H1 (cell line): ENCODE measurements around the gene CLEC2A. TPM values are rescaled to one million over a fixed set of nuclear protein-coding genes. Genes with fewer than 3 reads are reported as not detected.

Experiments
- CTCF ChIA-PET: fragments of 300-600 bp; sonication (Branson Sonifier 250); formaldehyde crosslinking; loops from one replicate; lab custom pipeline; 2021; ENCODE audit not compliant: partially characterized antibody; lab: Charles Lee
- POLR2A ChIA-PET: fragments of 300-600 bp; sonication (Branson Sonifier 250); formaldehyde crosslinking; loops from one replicate; lab custom pipeline; 2021; ENCODE audit warnings: inconsistent platforms; ENCODE audit not compliant: partially characterized antibody; lab: Charles Lee
- DNase-seq, 2 experiments: peaks; one replicate each; pipeline versions ENCODE4 v3.0.0 to v3.0.0-alpha.2; 2010 to 2022; ENCODE audit warnings: low spot score in 2 of 2, low read depth in 1 of 2, mixed read lengths in 1 of 2
- FAIRE-seq: peaks from 2 replicates; lab custom pipeline; 2011; peaks lifted over from hg19 to GRCh38; lab: Jason Lieb, UNC
- H2AFZ ChIP-seq: 2 replicates; pipeline ENCODE4 v1.8.1; 2012; ENCODE audit warnings: low read length, inconsistent platforms
- H2AK5ac ChIP-seq: 2 replicates; pipeline ENCODE4 v1.6.1; 2013; ENCODE audit warnings: low read depth, low read length
- H2BK120ac ChIP-seq: replicated peaks from 2 replicates; pipeline ENCODE3; 2013; ENCODE audit warnings: low read depth, low read length, inconsistent platforms
- H2BK12ac ChIP-seq: 2 replicates; pipeline ENCODE4 v1.6.1; 2013; ENCODE audit warnings: low read depth, low read length
- H2BK15ac ChIP-seq: 2 replicates; pipeline ENCODE4 v1.6.1; 2013; ENCODE audit warnings: low read length
- H2BK20ac ChIP-seq: 2 replicates; pipeline ENCODE4 v1.6.1; 2013; ENCODE audit warnings: low read length
- H2BK5ac ChIP-seq: 2 replicates; pipeline ENCODE4 v1.6.1; 2013; ENCODE audit warnings: low read depth, low read length
- H3K14ac ChIP-seq: 2 replicates; pipeline ENCODE4 v1.6.1; 2013; ENCODE audit warnings: inconsistent platforms; ENCODE audit not compliant: insufficient read length
- H3K18ac ChIP-seq: 2 replicates; pipeline ENCODE4 v1.6.1; 2013; ENCODE audit warnings: low read length; ENCODE audit errors: extremely low read depth
- H3K23ac ChIP-seq: 2 replicates; pipeline ENCODE4 v1.6.1; 2013; ENCODE audit warnings: inconsistent platforms; ENCODE audit not compliant: insufficient read length
- H3K23me2 ChIP-seq: 2 replicates; pipeline ENCODE4 v1.6.1; 2013; ENCODE audit warnings: low read depth, low read length
- H3K27ac ChIP-seq: 2 replicates; pipeline ENCODE4 v1.6.1; 2011; ENCODE audit warnings: low read depth, low read length, inconsistent platforms
- H3K27me3 ChIP-seq, 4 experiments: replicated peaks in 1 of 4; 1 replicate in 1 of 4; 2 replicates in 3 of 4; pipeline versions ENCODE4 v1.6.1 to v1.8.1; 2011 to 2013; ENCODE audit warnings: low read length in 3 of 4, mild to moderate bottlenecking in 3 of 4, inconsistent platforms in 2 of 4, mixed read lengths in 2 of 4, moderate library complexity in 1 of 4; ENCODE audit not compliant: control insufficient read depth in 3 of 4, insufficient read depth in 3 of 4; ENCODE audit errors: extremely low read depth in 1 of 4
- H3K36me3 ChIP-seq, 4 experiments: 2 replicates each; pipeline versions ENCODE4 v1.6.1 to v1.8.1; 2011 to 2013; ENCODE audit warnings: mild to moderate bottlenecking in 4 of 4, low read length in 3 of 4, moderate library complexity in 2 of 4, control low read depth in 1 of 4, inconsistent platforms in 1 of 4; ENCODE audit not compliant: insufficient read depth in 4 of 4, control insufficient read depth in 2 of 4
- H3K4ac ChIP-seq: replicated peaks from 2 replicates; pipeline ENCODE3; 2013; ENCODE audit warnings: low read length, low read depth, mixed read lengths, inconsistent platforms; ENCODE audit not compliant: insufficient read length
- H3K4me1 ChIP-seq, 4 experiments: replicated peaks in 1 of 4; 1 replicate in 1 of 4; 2 replicates in 3 of 4; pipeline versions ENCODE4 v1.6.1 to v1.8.1; 2011 to 2013; ENCODE audit warnings: low read length in 3 of 4, inconsistent platforms in 2 of 4, mixed read lengths in 1 of 4; ENCODE audit not compliant: insufficient read depth in 4 of 4, control insufficient read depth in 3 of 4
- H3K4me2 ChIP-seq, 2 experiments: 2 replicates each; pipeline versions ENCODE4 v1.6.1 to v1.8.1; 2011 to 2013; ENCODE audit warnings: low read depth in 2 of 2, low read length in 2 of 2, control low read depth in 1 of 2, inconsistent platforms in 1 of 2, mild to moderate bottlenecking in 1 of 2; ENCODE audit not compliant: insufficient read depth in 1 of 2
- H3K4me3 ChIP-seq, 4 experiments: fragments of 200-600, 300-600 bp in 1 of 4; sonication (generic), shearing (Covaris generic), sonication (Bioruptor Twin) in 1 of 4; 2 replicates each; pipeline versions ENCODE4 v1.5.1 to v1.8.1; 2011 to 2016; ENCODE audit warnings: low read length in 4 of 4, low read depth in 3 of 4, control low read depth in 2 of 4, inconsistent platforms in 2 of 4, mild to moderate bottlenecking in 2 of 4, mixed read lengths in 1 of 4, moderate library complexity in 1 of 4; ENCODE audit not compliant: insufficient read depth in 2 of 4; ENCODE audit errors: extremely low read depth in 1 of 4
- H3K56ac ChIP-seq: replicated peaks from 2 replicates; pipeline ENCODE3; 2013; ENCODE audit warnings: low read depth, mild to moderate bottlenecking, mixed read lengths, low read length, inconsistent platforms; ENCODE audit not compliant: insufficient read length
- H3K79me1 ChIP-seq: 2 replicates; pipeline ENCODE4 v1.6.1; 2013; ENCODE audit warnings: low read depth, low read length, control low read depth
- H3K79me2 ChIP-seq, 2 experiments: 2 replicates each; pipeline versions ENCODE4 v1.6.1 to v1.8.1; 2012 to 2013; ENCODE audit warnings: low read length in 2 of 2, mild to moderate bottlenecking in 2 of 2, inconsistent platforms in 1 of 2; ENCODE audit not compliant: insufficient read depth in 2 of 2, control insufficient read depth in 1 of 2
- H3K9ac ChIP-seq, 4 experiments: replicated peaks in 1 of 4; 1 replicate in 1 of 4; 2 replicates in 3 of 4; pipeline versions ENCODE4 v1.6.1 to v1.8.1; 2011 to 2013; ENCODE audit warnings: low read depth in 3 of 4, low read length in 3 of 4, control low read depth in 2 of 4, mild to moderate bottlenecking in 2 of 4, moderate library complexity in 2 of 4, inconsistent platforms in 1 of 4; ENCODE audit errors: extremely low read depth in 1 of 4
- H3K9me3 ChIP-seq, 2 experiments: 2 replicates each; pipeline versions ENCODE4 v1.6.1 to v1.8.1; 2012 to 2013; ENCODE audit warnings: mild to moderate bottlenecking in 2 of 2, moderate library complexity in 2 of 2, control low read depth in 1 of 2, inconsistent platforms in 1 of 2, low read depth in 1 of 2, low read length in 1 of 2, mixed read lengths in 1 of 2; ENCODE audit not compliant: insufficient read depth in 2 of 2
- H4K20me1 ChIP-seq, 2 experiments: replicated peaks in 1 of 2; 2 replicates each; pipeline versions ENCODE3 to v1.8.1; 2011 to 2013; ENCODE audit warnings: inconsistent platforms in 2 of 2, low read length in 2 of 2, mild to moderate bottlenecking in 1 of 2; ENCODE audit not compliant: insufficient read depth in 2 of 2, control insufficient read depth in 1 of 2
- H4K5ac ChIP-seq: 2 replicates; pipeline ENCODE4 v1.6.1; 2013; ENCODE audit warnings: low read length, low read depth, mixed read lengths, inconsistent platforms; ENCODE audit not compliant: insufficient read length
- H4K8ac ChIP-seq: 2 replicates; pipeline ENCODE4 v1.8.0; 2013; ENCODE audit warnings: mild to moderate bottlenecking, moderate library complexity, low read length, inconsistent platforms; ENCODE audit not compliant: insufficient read depth; ENCODE audit errors: extremely low read depth
- H4K91ac ChIP-seq: replicated peaks from 2 replicates; pipeline ENCODE3; 2013; ENCODE audit warnings: low read length, mixed read lengths, inconsistent platforms; ENCODE audit not compliant: insufficient read length
- ATF3 ChIP-seq: IDR thresholded peaks from 2 replicates; pipeline ENCODE4 v1.6.1; 2011; ENCODE audit warnings: low read depth, mild to moderate bottlenecking, low read length; ENCODE audit not compliant: insufficient read depth
- CTBP2 ChIP-seq: IDR thresholded peaks from 2 replicates; pipeline ENCODE4 v1.7.0; 2011; ENCODE audit warnings: borderline replicate concordance, mild to moderate bottlenecking, moderate library complexity, mixed read lengths, low read length; ENCODE audit not compliant: insufficient read depth, insufficient read length
- JUN ChIP-seq: IDR thresholded peaks from 2 replicates; pipeline ENCODE4 v1.6.1; 2011; ENCODE audit warnings: low read depth, mild to moderate bottlenecking, improper control_type of control experiment, low read length
- KDM1A ChIP-seq: fragments of 200-600, 300-600 bp; sonication (generic); IDR thresholded peaks from 2 replicates; pipeline ENCODE4 v1.7.1; 2016; ENCODE audit warnings: mild to moderate bottlenecking, low read length, borderline replicate concordance
- KDM4A ChIP-seq: IDR thresholded peaks from one replicate; pipeline ENCODE4 v1.7.1; 2012; ENCODE audit warnings: low read depth, mild to moderate bottlenecking, moderate library complexity, low read length, inconsistent platforms; ENCODE audit not compliant: severe bottlenecking
- NANOG ChIP-seq: IDR thresholded peaks from 2 replicates; pipeline ENCODE4 v1.6.1; 2011; ENCODE audit warnings: low read length, low read depth, mild to moderate bottlenecking, inconsistent platforms; ENCODE audit not compliant: insufficient read depth, poor library complexity, severe bottlenecking
- NRF1 ChIP-seq: IDR thresholded peaks from 2 replicates; pipeline ENCODE4 v1.6.1; 2011; ENCODE audit warnings: mild to moderate bottlenecking, low read depth, low read length, improper control_type of control experiment
- RAD21 ChIP-seq, 2 experiments: IDR thresholded peaks in 1 of 2; conservative IDR thresholded peaks in 1 of 2; 2 replicates each; pipeline ENCODE4 v1.6.1; 2011; ENCODE audit warnings: low read depth in 2 of 2, low read length in 2 of 2, improper control_type of control experiment in 1 of 2, inconsistent platforms in 1 of 2, mild to moderate bottlenecking in 1 of 2, moderate library complexity in 1 of 2
- SIX5 ChIP-seq: IDR thresholded peaks from 2 replicates; pipeline ENCODE4 v1.6.1; 2011; ENCODE audit warnings: mild to moderate bottlenecking, low read depth, low read length
- TAF1 ChIP-seq: IDR thresholded peaks from 2 replicates; pipeline ENCODE4 v1.6.1; 2011; ENCODE audit warnings: mild to moderate bottlenecking, low read depth, low read length
- TCF12 ChIP-seq: IDR thresholded peaks from 2 replicates; pipeline ENCODE4 v1.6.1; 2011; ENCODE audit warnings: low read depth, mild to moderate bottlenecking, low read length
- WGBS, 2 experiments: shearing (Covaris generic) in 1 of 2; methylation state at CpG; one replicate each; pipeline versions ENCODE4 v1.1.6 to v1.1.7; 2013 to 2015; ENCODE audit warnings: low lambda C conversion rate in 2 of 2, mixed read lengths in 2 of 2, inconsistent platforms in 1 of 2, low coverage in 1 of 2, missing lambda C conversion rate in 1 of 2; ENCODE audit not compliant: insufficient replicate concordance in 2 of 2, insufficient coverage in 1 of 2, insufficient read length in 1 of 2; ENCODE audit errors: extremely low coverage in 1 of 2, missing lambda C conversion rate in 1 of 2; 5-methylcytosine and 5-hydroxymethylcytosine counted together
- polyA plus RNA-seq, 7 experiments: library from polyadenylated mRNA; depleted of rRNA in 3 of 7; stranded (reverse) in 5 of 7; unstranded in 2 of 7; fragments of >200 nt in 5 of 7; fragments of 200-250 nt in 2 of 7; gene quantifications; 1 replicate in 5 of 7; 2 replicates in 1 of 7; 4 replicates in 1 of 7; pipeline versions ENCODE4 v1.2.1 to v1.2.3, GENCODE V29; 2011 to 2013; ENCODE audit warnings: missing spikeins in 2 of 7, mixed read lengths in 2 of 7
- total RNA-seq: library from RNA; stranded (reverse); fragmentation: NEBNext Ultra II Directional; extraction: Animal tissue kit (Norgen Biotek cat#: 25700); gene quantifications from 2 replicates; pipeline ENCODE4 v1.2.1, GENCODE V29; 2021

Gene CLEC2A
- total and polyA plus RNA-seq, 2 of the 8 experiments (the other 6 are each of a cell fraction or from before 2014, with no cell fraction given) = 0.63 to 3.7 TPM

- no peak within 1 kb of the TSS for H2BK15ac ChIP-seq
- H3K4ac ChIP-seq = no peak within 1 kb of the TSS
- H3K27me3 ChIP-seq = no peaks in the 10 kb centered on the region
- peak within 1 kb of the TSS; percentile 15 for H3K23ac ChIP-seq
- no peaks in the 10 kb centered on the region for H3K23me2 ChIP-seq
- H4K91ac ChIP-seq = peak within 1 kb of the TSS; percentile 80
- H3K9ac ChIP-seq = no peak within 1 kb of the TSS
- CTCF ChIA-PET = interaction anchor here (0.7 kb wide), 1 partner anchor 116 kb away, joined by 3 read pairs; no protein-coding TSS in a partner anchor
- no peak within 1 kb of the TSS for H2BK20ac ChIP-seq
- H2BK5ac ChIP-seq = no peak within 1 kb of the TSS
- no peak within 1 kb of the TSS for H3K27ac ChIP-seq
- H3K79me2 ChIP-seq = no peaks in the 10 kb centered on the region
- no peaks in the 10 kb centered on the region for H3K9me3 ChIP-seq
- 0 out of 4 replicates have a peak within 1 kb of the TSS, but pooled peaks of 1 of the 2 experiments have one; percentile 25 for H3K4me2 ChIP-seq
- H4K8ac ChIP-seq = no peak within 1 kb of the TSS
- H3K4me3 ChIP-seq = no peak within 1 kb of the TSS
- 73% methylated on average over 11 of the region's 11 CpGs; no CpG with 5 or more reads in 1 of the 2 experiments for whole genome bisulfite sequencing, 2 experiments
- H2BK12ac ChIP-seq = 0 out of 2 replicates have a peak within 1 kb of the TSS, but pooled peaks have one; percentile 12
- peaks cover 0 to 6% (median 2%) of the 10 kb centered on the region in 4 experiments; a peak in 2 of 7 replicates for H3K4me1 ChIP-seq
- H2AK5ac ChIP-seq = no peak within 1 kb of the TSS
- DNase-seq (no peak), FAIRE-seq (peak; percentile 55)
- H3K79me1 ChIP-seq = no peaks in the 10 kb centered on the region
- POLR2A ChIA-PET = no interaction called here
- H3K56ac ChIP-seq = no peak within 1 kb of the TSS
- no peak within 1 kb of the TSS for H2AFZ ChIP-seq
- peak within 1 kb of the TSS; percentile 10 for H4K5ac ChIP-seq
- no peak within 1 kb of the TSS for H3K18ac ChIP-seq
- H4K20me1 ChIP-seq = no peaks in the 10 kb centered on the region
- no peaks in the 10 kb centered on the region for H3K36me3 ChIP-seq
- no peak within 1 kb of the TSS for H2BK120ac ChIP-seq
- H3K14ac ChIP-seq = peak within 1 kb of the TSS; percentile 100
- no peak for TF ChIP-seq NRF1
- no peak for TF ChIP-seq TAF1
- TF ChIP-seq TCF12 = no peak
- no peak for TF ChIP-seq KDM4A
- no peak for TF ChIP-seq SIX5
- TF ChIP-seq RAD21 (IDR thresholded peaks at IDR 0.05 in 1 of 2, conservative IDR thresholded peaks at IDR 0.05 in 1 of 2; ENCODE audit: low read depth in 2 of 2, low read length in 2 of 2) = no peak
- TF ChIP-seq CTBP2 = no peak
- TF ChIP-seq NANOG = no peak
- no peak for TF ChIP-seq KDM1A
- no peak for TF ChIP-seq JUN
- no peak for TF ChIP-seq ATF3
Measured at GRCh38 chr12:9869307-9870161, 62.6 kb downstream of the CLEC2A start, which contains the start of gene CLEC2B. Gene CLEC2B (minus strand): TSS chr12:9869354.
